Stimulated activated CD4-positive, alpha-beta T cell treated with anti-CD3 and anti-CD28 coated beads, TNF-alpha, amount 100 ng/mL, for 48 hours (primary cell): ENCODE results near the gene TBC1D22B.
"Not testable (repeated sequence)": the region's sequence is repeated elsewhere in the genome, so short reads cannot be mapped to it uniquely, and the experiment has no call there.

ENCODE experiments used
- DNase-seq, 3 donors: peaks; one replicate each; pipeline ENCODE4 v3.0.0-alpha.2; 2020; ENCODE audit warnings: low read depth in 3 of 3

Gene TBC1D22B

DNA sequence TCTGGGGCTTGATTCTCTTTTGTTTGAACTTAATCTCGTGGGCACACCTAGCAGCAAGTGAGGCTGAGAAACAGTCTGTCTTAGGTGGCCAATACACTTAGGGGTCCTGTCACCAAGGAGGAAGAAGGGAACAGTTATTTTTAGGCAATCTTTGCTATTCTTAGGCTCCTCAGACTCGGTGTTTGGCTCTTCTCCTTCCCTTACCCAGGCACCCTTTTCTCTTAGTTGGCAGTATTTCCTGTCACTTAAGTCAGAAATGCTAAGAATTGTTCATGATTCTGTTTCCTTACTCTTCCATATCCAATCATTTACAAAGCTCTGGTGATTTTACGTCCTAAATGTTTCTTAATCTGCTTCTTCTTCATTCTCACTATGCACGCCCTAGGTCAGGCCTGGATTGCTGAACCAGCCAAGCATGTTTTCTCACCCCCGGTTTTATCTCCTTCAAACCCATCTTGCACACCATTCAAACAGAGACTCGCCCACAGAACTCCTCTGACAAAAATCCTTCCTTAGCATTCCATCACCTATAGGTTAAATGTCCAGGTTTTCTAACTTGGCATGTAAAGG is 45.6 kb downstream of the TBC1D22B start:
- DNase-seq, result no peak

DNA sequence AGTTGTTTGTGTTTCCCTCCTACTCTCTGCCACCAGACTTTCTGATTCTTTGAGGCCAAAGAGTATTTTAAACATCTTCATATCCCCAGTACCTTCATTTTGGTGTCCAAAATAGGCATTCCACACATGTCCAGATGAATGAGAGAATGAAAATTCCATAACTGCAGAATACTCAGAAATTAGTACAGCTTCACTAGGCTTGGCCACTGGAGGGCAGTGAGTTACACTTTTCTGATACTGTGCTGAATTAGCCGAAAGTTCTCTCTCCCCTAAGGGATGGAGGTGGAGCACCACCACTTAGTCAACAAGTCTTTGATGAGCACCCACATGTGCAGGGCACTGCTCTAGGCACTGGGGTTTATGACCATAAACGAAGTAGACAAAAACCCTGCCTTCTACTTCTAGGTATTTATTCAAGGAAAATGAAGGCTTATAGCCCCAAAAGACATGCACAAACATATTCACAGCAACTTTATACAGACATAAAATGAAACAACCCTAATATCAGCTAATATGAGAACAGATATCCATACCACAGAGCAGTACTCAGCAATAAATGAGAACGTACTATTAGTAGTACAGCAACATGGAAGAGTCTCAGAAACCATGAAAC is 46.4 kb downstream of the TBC1D22B start:
- no peak for DNase-seq

DNA sequence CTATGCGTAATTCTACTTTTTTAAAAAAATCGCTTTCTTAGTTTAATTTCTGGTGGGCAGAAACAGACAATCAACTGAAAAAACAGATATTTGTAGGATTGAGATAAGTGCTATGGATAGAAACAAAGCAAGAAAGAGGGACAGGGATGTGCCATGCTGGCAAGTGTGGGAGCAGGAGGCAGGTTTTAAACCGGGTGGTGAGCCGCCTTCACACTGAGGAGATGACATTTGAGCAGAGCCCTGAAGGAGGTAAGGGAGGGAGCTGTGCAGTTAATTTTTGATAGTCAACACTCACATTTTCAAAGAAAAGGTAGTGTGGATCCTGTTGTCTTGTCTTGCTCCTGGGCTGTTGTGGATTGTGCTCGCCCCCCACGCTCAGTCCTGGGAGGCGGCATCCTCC is 47.2 kb downstream of the TBC1D22B start:
- DNase-seq, result no peak

DNA sequence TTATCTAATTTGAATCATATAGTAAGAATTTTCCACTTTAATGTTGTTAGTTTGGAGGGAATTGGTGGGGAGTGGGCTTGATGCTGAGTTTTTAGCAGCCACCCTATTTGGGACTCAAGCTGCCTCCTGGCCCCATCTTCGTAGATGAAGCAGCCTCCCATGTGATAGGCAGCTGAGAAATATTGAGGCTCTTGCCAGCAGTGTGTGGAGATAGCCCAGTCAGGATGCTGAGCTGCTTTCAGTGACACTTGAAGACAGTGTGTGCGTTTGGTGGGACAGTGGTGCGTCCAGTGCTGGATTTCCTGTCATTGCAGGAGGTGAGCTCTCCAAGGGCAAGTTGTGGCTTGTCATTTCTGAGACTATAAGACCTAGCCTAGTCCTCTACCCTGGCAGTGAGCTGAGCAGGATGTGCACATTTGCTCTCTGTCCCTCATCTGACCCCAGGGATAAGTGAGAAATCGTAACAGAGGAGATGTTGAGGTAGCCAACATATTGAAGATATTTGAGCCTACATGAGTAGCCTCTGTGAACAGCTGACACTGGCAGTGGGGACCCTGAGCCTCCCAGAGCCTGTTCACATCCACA is 48.4 kb downstream of the TBC1D22B start:
- DNase-seq, result no peak

DNA sequence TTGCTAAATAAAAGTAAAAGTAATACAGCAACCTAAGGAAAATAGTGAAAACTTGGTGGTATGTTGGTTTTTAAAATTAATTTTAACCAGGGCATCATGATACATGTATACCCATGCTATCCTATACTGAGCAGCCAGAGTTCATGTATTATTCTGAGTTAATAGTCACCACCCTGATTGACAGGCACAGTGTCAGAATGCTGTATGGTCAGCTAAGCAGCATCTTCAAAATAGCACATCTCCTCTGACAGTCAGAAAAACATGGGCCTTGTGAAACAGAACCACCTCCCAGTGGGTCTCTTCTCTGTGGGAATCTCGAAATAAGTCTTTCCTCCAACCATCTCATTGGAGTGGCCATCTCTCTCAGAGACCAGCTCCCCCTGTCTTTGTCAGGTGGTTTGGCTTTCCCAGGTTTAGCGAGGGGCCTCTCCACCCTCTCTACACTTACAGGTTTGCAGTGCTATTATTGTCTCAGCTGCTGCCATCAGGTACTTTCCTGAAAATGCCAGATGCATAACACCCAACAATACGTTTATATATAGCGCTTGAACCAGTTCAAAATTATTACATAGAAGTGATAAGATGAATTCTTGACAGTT is 49.2 kb downstream of the TBC1D22B start:
- no peak for DNase-seq

DNA sequence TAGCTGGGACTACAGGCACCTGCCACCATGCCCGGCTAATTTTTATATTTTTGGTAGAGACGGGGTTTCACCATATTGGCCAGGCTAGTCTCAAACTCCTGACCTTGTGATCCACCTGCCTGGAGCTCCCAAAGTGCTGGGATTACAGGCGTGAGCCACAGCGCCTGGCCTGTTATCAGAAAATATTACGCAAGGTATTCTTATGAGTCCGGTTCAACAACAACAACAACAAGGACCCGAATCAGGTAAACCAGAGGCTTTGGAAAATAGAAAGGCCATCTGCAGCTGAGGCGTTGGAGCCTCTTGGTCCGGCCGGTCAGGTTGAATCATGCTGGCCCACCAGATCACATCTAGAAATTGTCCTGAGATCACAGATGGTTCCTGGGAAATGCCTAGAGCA is 49.9 kb downstream of the TBC1D22B start:
- not testable (repeated sequence) for DNase-seq

DNA sequence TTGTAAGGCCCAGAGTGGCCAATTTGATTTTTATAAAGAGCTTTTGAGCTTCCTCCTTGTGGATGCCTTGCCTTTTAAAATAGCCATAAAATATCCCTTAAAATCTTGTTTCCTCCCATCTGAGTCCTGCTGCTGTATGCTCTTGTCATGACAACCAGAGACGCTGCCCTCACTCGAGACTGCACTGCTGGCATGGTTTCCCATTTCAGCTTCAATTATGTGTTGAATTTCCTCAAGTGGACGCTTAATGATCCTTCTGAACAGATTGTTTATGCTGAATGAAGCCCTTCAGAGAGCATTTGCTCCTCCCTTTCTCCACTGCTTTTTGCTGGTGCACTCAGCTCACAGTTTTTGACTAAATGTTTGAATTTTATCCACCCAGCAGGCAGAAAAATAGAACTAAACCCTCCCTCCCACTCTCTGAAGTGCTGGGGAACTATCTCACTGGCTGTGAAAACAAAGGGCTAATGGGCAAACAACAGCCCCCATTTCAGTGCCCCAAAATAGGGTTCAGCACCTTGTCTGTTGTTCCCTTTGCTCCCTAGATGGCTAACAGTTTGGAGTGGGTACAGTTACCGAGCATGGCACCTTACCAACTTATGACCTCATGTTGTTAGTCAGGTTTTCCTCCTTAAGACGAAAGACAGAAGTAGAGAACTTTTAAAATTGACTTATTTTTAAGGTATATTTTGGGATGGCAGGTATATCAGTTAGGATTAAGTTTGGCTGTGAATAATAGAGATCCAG is 50.7 kb downstream of the TBC1D22B start:
- no peak for DNase-seq

DNA sequence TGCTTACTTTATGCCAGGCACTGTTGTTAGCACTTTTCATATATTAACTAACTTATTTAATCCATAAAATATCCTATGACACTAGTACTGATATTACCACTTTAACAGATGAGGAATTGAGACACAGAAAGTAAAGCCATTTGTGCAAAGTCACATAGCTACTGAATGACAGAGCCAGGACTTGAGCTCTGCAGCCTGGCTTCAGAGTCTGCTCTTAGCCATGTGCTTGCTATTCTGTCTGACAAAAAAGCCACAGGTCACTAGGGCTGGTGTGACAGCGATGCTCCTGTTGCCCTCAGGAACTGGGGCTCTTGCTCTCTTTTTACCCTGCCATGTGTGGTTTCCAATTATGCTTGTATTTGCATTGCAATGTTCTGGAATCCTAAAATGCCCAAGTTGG is 51.5 kb downstream of the TBC1D22B start:
- no peak for DNase-seq

DNA sequence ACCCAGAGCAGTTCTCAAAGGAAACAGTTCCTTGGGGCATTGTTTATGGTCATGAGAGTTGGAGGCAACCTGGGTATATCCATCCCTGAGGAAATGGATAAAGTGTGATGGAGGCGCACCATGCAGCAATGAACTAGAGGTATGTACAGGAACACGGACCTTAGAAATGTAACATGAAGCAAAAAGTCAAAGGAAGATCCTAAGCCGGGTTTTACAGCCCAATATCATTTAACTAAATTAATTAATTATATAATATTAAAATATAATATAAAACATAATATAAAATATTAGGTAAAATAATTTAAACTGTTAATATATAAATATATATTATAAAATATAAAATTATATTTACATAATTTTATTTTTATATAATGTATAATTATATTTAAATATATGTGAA is 52.1 kb downstream of the TBC1D22B start:
- no peak for DNase-seq

DNA sequence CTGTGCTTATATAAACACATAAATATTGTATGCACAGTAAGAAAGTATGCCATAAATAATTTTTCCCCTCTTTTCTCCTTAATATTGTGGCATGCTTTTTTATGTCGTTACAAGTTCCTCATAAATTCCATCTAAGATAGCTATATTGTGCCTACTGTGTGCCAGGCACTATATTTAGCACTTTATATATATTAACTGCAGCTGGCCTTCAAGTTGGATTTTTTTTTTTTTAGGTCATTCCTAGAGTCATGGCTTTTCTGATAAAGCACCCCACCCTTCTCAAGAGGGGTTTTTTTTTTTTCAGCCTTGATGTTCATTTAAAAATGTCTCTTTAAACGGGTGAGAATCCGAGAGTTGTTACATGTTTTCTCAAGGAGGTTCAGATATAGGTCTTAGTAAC is 53.4 kb downstream of the TBC1D22B start:
- no peak for DNase-seq

DNA sequence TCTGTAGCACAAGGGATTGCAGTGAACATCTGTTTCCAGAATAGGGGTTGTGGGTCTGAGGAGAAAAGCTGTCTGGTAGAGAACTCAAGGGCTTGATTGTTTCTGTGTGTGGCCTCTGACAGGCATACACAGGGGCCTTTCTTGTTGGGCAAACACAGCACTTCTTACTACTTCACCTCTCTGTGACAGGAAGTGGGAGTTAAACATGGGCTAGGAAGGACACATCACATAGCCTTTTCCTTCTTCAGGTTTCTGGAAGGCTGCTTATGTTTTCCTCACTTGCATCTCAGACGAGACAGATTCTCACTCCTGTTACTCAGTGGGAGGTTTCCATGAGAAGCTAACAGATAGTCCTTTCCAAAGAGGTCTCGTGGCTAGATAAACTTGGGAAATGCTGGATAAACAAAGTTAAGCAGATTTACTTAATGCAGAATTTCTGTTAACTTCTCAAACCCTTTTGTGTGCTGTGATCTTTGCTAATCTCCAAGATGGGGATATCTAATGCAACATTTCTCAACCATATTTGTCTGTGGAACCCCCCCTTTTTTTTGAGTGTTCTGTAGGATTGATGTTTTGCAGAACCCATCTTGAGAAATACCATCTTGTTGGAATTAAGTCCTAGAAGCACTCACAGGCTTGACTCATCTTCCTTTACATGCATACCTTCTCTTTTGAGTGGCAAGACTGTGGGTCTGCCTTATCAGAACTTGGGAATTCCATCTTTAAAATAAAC is 54.3 kb downstream of the TBC1D22B start:
- DNase-seq, result no peak

DNA sequence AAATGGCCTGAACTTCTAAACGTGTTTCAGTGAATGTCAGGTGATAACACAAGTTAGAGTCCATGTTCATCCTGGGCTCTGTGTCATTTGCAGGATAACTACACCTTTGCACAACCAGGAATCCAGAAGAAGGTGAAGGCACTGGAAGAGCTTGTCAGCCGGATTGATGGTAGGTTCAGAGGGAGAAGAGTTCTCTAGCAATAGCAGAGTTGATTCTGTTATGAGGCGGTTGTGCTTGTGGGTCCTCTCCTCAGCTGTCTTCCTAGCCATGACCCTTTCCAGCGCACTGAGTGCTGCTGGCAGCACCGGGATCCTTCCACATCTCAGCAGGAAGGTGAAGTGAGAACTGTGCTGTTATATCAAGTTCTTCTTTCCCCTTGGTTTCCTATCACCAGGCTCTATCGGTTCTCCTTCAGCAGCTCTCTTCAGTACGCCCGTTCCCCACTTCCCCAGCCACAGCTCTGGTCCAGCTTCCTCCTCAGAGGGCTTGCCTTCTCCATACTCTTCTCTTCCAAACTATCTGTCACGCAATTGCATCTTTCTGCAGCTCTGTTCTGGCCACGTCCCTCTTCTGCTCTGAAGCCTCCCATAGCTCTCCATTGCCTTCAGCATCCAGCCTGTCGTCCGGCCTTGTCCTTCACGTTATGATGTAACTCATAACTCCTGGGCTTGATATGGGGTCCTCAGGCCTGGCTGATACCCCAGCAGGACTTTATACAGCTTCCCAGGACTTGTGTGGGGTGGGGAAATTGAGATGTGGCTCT is 56.3 kb downstream of the TBC1D22B start:
- no peak for DNase-seq

DNA sequence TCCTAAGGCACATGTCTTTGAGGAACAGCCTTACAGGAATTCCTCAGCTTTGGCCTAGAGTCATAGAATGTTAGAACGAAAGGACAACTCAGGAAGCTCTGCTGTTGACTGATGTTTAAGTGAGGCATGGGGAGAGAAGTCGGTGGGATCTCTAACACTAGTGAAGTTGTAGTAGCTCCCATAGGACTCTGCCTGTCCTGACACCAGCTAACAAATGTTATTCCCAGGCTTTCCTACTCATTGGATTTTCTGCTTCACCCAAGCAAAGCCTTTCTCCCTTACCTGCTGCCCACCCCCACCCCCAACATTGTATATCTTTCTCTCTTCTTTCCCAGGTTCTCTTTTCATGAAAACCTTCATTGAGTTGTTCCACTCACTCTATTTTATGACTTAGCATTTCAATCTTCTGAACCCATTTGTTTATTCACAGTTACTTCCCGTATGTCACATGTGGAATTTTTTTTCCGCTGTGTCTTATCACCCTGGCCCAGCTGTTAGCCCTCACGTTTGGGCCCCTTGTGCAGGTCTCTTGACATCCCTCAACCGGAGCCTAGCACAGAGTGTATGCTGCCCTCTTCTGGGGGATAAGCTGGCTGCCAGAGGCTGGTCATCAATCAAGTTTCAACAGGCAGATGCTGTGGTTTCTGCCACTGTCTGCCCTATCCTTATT is 57.0 kb downstream of the TBC1D22B start:
- peak in 2 of 3 donors; percentile 25 to 27 for DNase-seq

DNA sequence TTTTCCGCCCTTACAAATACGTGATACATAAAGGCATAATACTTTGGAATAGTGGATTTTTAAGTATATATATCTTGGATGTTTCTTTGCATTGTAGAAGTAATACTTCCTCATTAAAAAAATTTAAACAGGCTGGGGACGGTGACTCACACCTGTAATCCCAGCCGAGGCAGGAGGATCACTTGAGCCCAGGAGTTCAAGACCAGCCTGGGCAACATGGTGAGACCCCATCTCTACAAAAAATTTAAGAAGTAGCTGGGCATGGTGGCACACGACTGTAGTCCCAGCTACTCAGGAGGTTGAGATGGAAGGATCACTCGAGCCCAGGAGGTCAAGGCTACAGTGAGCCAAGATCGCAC is 57.6 kb downstream of the TBC1D22B start:
- no peak for DNase-seq

DNA sequence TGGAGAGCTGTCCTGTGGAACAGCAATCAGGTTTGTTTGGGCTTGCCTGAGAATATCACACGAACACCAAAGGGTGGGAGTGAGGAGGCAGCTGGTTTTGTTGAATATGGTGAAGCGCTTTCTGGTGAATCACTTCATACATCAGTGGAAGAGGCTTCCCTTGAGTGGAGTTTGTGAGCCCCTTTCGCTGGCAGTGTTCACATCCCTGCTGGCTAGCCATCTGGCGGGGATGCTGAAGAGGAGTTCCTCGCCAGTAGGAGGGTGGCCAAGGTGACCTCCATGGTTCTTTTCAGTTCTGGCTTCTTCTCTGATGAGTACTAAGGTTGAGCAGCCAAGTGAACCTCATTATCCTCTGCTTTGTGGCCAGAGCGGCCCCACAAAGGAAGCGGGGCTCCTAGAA is 58.5 kb downstream of the TBC1D22B start:
- no peak for DNase-seq

DNA sequence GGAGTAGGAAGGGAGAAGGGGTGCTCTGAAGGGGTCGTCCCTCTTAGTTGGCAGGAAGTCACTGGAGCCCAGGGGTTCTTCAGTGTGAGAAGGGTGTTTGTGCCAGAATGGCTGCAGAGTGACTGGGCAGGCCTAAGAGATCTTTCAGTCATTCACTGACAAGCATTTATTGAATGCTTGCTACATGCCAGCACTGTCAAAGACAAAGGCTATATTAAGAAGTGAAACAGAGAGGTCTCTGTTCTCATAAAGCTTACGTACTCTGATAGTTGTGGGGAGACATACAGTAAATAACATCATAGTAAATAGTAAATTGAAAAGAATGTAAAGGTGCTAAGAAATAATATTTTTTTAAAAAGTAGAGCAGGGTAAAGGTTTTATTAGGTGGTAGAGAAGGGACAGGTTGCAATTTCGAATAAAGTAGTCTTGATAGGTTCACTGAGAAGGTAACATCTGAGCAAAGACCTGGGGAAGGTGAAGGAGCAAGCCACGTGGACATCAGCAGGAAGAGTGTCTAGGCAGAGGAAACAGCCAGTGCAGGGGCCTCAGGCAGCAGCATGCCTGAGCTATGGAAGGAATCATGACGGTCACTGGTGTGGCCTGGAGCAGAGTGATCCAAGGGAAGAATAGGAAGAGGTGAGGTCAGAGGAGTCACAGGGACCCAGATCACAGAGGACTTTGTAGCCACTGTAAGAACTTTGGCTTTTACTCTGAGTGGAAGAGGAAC is 59.9 kb downstream of the TBC1D22B start:
- DNase-seq, result no peak

DNA sequence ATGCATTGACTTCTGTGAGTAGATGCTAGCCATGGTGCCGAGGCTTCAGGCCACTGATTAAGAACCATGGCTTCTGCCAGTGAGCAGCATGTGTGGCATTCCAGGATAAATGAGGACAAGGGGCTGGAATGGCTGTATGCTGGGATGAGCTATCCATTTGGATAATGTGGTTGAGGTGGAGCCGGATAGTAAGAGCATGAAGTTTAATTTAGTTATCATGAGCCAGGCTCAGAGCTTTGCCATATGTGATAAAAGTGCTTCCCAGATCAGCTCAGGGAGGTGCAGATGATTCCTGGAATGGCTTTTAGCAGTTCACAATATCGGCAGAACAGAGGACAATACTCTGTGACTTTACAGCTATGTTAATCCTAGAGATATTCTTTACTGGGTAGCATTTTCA is 61.6 kb downstream of the TBC1D22B start:
- no peak for DNase-seq

DNA sequence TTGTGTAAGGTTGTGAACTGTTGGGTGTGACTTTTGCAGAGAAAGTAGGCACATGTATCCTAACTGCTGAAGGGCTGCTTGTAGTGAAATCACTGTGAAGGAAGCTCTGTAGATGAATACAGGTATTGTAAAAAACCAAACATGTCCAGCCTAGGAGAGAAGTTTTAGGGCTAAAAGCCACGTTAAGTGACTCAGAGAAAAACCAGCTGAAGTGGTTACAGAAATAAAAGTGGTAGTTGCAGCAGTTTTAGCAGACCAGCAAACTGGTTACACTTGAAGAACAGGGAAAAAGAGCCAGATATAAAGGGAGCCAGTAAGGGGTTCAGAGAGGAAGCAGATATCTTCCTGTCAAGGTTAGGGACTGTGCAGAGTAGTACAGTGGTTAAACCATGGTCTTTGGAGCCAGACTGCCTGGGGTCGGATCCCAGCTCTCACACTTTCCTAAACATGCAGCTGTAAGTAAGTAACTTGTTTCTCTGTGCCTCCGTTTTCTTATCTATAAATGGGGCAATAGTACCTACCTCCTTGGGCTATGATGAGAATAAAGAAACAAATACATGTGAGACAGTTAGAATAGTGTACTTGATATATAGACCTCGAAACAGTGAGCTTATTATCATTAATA is 62.4 kb downstream of the TBC1D22B start:
- DNase-seq, result no peak

DNA sequence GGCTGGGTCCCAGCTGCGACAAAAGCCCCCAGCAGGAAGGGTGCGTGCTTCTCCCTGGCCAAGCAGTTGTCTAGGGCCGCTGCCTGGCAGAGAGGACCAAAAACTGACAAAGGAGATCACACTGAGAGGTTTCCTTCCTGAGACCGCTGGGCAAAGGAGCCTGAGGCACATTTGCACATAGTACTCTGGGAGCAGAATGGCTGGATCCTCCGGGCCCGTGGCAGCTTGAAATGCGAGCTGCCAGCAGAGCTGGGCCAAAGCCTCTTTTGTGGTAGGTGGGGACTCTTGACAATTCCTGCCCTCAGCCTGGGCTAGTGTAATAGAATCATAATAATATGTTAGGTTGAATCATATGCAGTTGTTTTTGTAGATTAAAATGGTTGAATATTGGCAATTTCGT is 63.1 kb downstream of the TBC1D22B start:
- DNase-seq, result no peak

DNA sequence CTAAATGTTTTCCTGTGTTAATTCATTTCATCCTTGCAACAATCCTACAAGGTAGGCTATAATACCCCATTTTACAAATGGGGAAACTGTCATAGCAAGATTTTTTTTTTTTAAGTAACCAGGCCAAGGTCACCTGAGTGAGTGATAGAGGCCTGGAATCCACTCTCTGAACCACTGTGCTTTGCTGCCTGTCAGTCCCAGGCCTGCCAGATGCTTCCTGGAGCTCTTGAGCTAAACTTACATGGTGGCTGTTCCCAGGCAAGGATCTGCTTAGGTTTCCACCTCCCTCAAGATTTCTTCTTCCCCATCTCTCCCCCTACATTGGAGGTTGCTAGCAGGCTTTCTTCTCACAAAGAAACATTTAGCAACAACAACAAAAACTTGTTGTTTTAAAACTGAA is 63.5 kb downstream of the TBC1D22B start:
- DNase-seq, result no peak
